OCI-LY1 (cell line): ENCODE results near the gene LGALS14.

Experiments used
- CTCF ChIP-seq: fragments of 200-600 bp; sonication (generic), shearing (Covaris generic); IDR thresholded peaks from 2 replicates; pipeline ENCODE4 v1.5.1; 2017; ENCODE audit warnings: mild to moderate bottlenecking, antibody characterized with exemption, low read length, moderate library complexity, mixed read lengths
- EZH2 ChIP-seq: fragments of 200-600 bp; sonication (generic), shearing (Covaris generic); IDR thresholded peaks from 2 replicates; pipeline ENCODE4 v1.8.0; 2017; ENCODE audit warnings: borderline replicate concordance, mixed run types, mild to moderate bottlenecking, antibody characterized with exemption, low read length, moderate library complexity, mixed read lengths

- TF ChIP-seq CTCF, result no peak
- no peak for TF ChIP-seq EZH2
These were observed 31.8 kb upstream of the LGALS14 start for GRCh38 chr19:39672473-39672872.
